SK-MEL-5 (cell line): ENCODE data around the gene REELD1. TPM values are rescaled to one million over a fixed set of nuclear protein-coding genes. Genes with fewer than 3 reads are reported as not detected.

Source experiments
- DNase-seq: peaks from one replicate; pipeline ENCODE4 v3.0.0-alpha.2; 2016; ENCODE audit warnings: low read depth, low spot score
- in situ Hi-C: cut with HindIII; loops from 2 replicates; pipeline ENCODE4 v1.10.0; 2016; ENCODE audit warnings: low sequenced_read_pairs, high pct_unique_total_duplicates, low pct_unique_long_range_greater_than_20kb
- total RNA-seq: library from RNA; depleted of rRNA; stranded (reverse); fragments of >200 nt; shearing (Covaris generic); gene quantifications from 2 replicates; pipeline ENCODE4 v1.2.3, GENCODE V29; 2014

REELD1 gene
- total RNA-seq, 1 experiment from 2014 or later = not detected

- no peak for DNase-seq
- in situ Hi-C loops = no loop called here
These were observed 38.8 kb downstream of the REELD1 start for GRCh38 chr4:146252969-146253611.

GRCh38 chr4:146255463-146255862 lies 41.1 kb downstream of the REELD1 start:
- in situ Hi-C loops = no loop called here
- no peak for DNase-seq

- in situ Hi-C loops = no loop called here
- DNase-seq = no peak
These were observed 41.5 kb downstream of the REELD1 start for GRCh38 chr4:146255874-146256273.

- no peak for DNase-seq
- in situ Hi-C loops = no loop called here
These were observed 42.0 kb downstream of the REELD1 start for GRCh38 chr4:146256328-146256727.

- in situ Hi-C loops = no loop called here
- DNase-seq = no peak
These were observed 43.2 kb downstream of the REELD1 start for GRCh38 chr4:146257511-146257910.

- in situ Hi-C loops = no loop called here
- DNase-seq = no peak
These were observed 46.2 kb downstream of the REELD1 start for GRCh38 chr4:146260521-146260920.

GRCh38 chr4:146261041-146261440 lies 46.7 kb downstream of the REELD1 start:
- in situ Hi-C loops = no loop called here
- DNase-seq = no peak

- DNase-seq = no peak
- in situ Hi-C loops = no loop called here
These were observed 49.5 kb downstream of the REELD1 start for GRCh38 chr4:146263793-146264192.

GRCh38 chr4:146265950-146266490 lies 51.7 kb downstream of the REELD1 start:
- DNase-seq = no peak
- in situ Hi-C loops = no loop called here

- in situ Hi-C loops = no loop called here
- no peak for DNase-seq
These were observed 53.5 kb downstream of the REELD1 start for GRCh38 chr4:146267826-146268225.

GRCh38 chr4:146269228-146269653 lies 54.9 kb downstream of the REELD1 start:
- no peak for DNase-seq
- in situ Hi-C loops = no loop called here

GRCh38 chr4:146271466-146271865 lies 57.1 kb downstream of the REELD1 start:
- DNase-seq = no peak
- in situ Hi-C loops = no loop called here

- in situ Hi-C loops = no loop called here
These were observed 59.0 kb downstream of the REELD1 start for GRCh38 chr4:146273204-146273901.

GRCh38 chr4:146274774-146275173 lies 60.4 kb downstream of the REELD1 start:
- in situ Hi-C loops = no loop called here
- DNase-seq = no peak

More at GRCh38 chr4:146273204-146273901, 59.0 kb downstream of the REELD1 start:
- no peak for DNase-seq

GRCh38 chr4:146275370-146275769 lies 61.0 kb downstream of the REELD1 start:
- DNase-seq = no peak
- in situ Hi-C loops = no loop called here

- in situ Hi-C loops = no loop called here
- no peak for DNase-seq
These were observed 64.6 kb downstream of the REELD1 start for GRCh38 chr4:146278986-146279385.
